B cell (primary cell): Measurements from ENCODE around the gene KSR2. TPM values are rescaled to one million over a fixed set of nuclear protein-coding genes. Genes with fewer than 3 reads are reported as not detected.
A peak's percentile ranks its signal among the peaks of the same experiment; 100 is the strongest.

ENCODE experiments used
- ATAC-seq: fragments of 200-7000 bp; cut with Tn5 transposase; one replicate; pipeline ENCODE4 v1.10.0; 2021; ENCODE audit warnings: low read depth, mild to moderate bottlenecking, moderate number of reproducible peaks, moderate library complexity
- CTCF ChIA-PET: fragments of 350-600 bp; sonication (Branson Sonifier 250); formaldehyde crosslinking; loops from one replicate; lab custom pipeline; 2021; ENCODE audit warnings: antibody characterized with exemption, inconsistent platforms; lab: Charles Lee
- POLR2A ChIA-PET: fragments of 350-600 bp; sonication (Branson Sonifier 250); formaldehyde crosslinking; loops from one replicate; lab custom pipeline; 2021; ENCODE audit warnings: antibody characterized with exemption; lab: Charles Lee
- DNase-seq: peaks from one replicate; pipeline ENCODE4 v3.0.0; 2013
- H2AFZ ChIP-seq: 2 replicates; pipeline ENCODE4 v1.6.1; 2012; ENCODE audit warnings: mild to moderate bottlenecking, low read depth, low read length; ENCODE audit not compliant: insufficient read depth, poor library complexity, severe bottlenecking
- H3K27ac ChIP-seq, 2 donors: 1 replicate in 1 of 2; 2 replicates in 1 of 2; pipeline ENCODE4 v1.5.1; 2012 to 2013; ENCODE audit warnings: low read length in 2 of 2, mild to moderate bottlenecking in 2 of 2, moderate library complexity in 1 of 2
- H3K27me3 ChIP-seq, 4 experiments: fragments of 200-600 bp in 1 of 4; sonication (generic) in 1 of 4; replicated peaks in 1 of 4; 1 replicate in 2 of 4; 2 replicates in 2 of 4; pipeline versions ENCODE4 v1.6.1 to v1.7.0; 2013 to 2016; ENCODE audit warnings: low read length in 3 of 4, mild to moderate bottlenecking in 2 of 4, mixed read lengths in 1 of 4, moderate library complexity in 1 of 4; ENCODE audit not compliant: insufficient read depth in 4 of 4, control insufficient read depth in 3 of 4; ENCODE audit errors: control extremely low read depth in 1 of 4
- H3K36me3 ChIP-seq, 2 experiments: replicated peaks in 1 of 2; 1 replicate in 1 of 2; 2 replicates in 1 of 2; pipeline versions ENCODE4 v1.6.1 to v1.7.1; 2013; ENCODE audit warnings: low read length in 1 of 2; ENCODE audit not compliant: insufficient read depth in 2 of 2, control insufficient read depth in 1 of 2; ENCODE audit errors: control extremely low read depth in 1 of 2, extremely low read depth in 1 of 2
- H3K4me1 ChIP-seq, 2 donors: fragments of 200-600 bp in 1 of 2; sonication (generic) in 1 of 2; 1 replicate in 1 of 2; 2 replicates in 1 of 2; pipeline versions ENCODE4 v1.5.1 to v1.6.1; 2013 to 2017; ENCODE audit warnings: low read length in 2 of 2; ENCODE audit not compliant: control insufficient read depth in 2 of 2, insufficient read depth in 2 of 2
- H3K4me2 ChIP-seq: replicated peaks from 2 replicates; pipeline ENCODE3; 2012; ENCODE audit warnings: mild to moderate bottlenecking, low read depth, low read length; ENCODE audit not compliant: poor library complexity, severe bottlenecking
- H3K4me3 ChIP-seq, 5 experiments: fragments of 200-600 bp in 1 of 5; sonication (generic) in 1 of 5; 1 replicate in 3 of 5; 2 replicates in 2 of 5; pipeline versions ENCODE4 v1.5.1 to v1.7.0; 2011 to 2016; ENCODE audit warnings: low read length in 4 of 5, mild to moderate bottlenecking in 4 of 5, low read depth in 2 of 5, control low read depth in 1 of 5, moderate library complexity in 1 of 5; ENCODE audit not compliant: insufficient read depth in 1 of 5; ENCODE audit errors: control extremely low read depth in 1 of 5, extremely low read depth in 1 of 5
- H3K79me2 ChIP-seq: fragments of 200-600 bp; sonication (generic); one replicate; pipeline ENCODE4 v1.6.0; 2016; ENCODE audit warnings: low read length; ENCODE audit not compliant: control insufficient read depth, insufficient read depth
- H3K9ac ChIP-seq: fragments of 200-600 bp; sonication (generic); 2 replicates; pipeline ENCODE4 v1.6.1; 2017; ENCODE audit warnings: mild to moderate bottlenecking, low read length, moderate library complexity
- H3K9me3 ChIP-seq, 3 donors: one replicate each; pipeline versions ENCODE4 v1.6.1 to v1.7.1; 2013; ENCODE audit warnings: low read length in 2 of 3; ENCODE audit not compliant: control insufficient read depth in 2 of 3, insufficient read depth in 1 of 3; ENCODE audit errors: control extremely low read depth in 1 of 3
- H4K20me1 ChIP-seq: 2 replicates; pipeline ENCODE4 v1.6.0; 2012; ENCODE audit warnings: mild to moderate bottlenecking, low read length; ENCODE audit not compliant: insufficient read depth, control insufficient read depth, poor library complexity, severe bottlenecking
- H3K27ac Mint-ChIP-seq: one replicate; pipeline ENCODE4 v1.8.0; 2021; ENCODE audit warnings: mixed read lengths
- H3K27me3 Mint-ChIP-seq: one replicate; pipeline ENCODE4 v1.8.0; 2021; ENCODE audit warnings: mixed read lengths
- H3K4me1 Mint-ChIP-seq: one replicate; pipeline ENCODE4 v1.8.0; 2021; ENCODE audit warnings: mixed read lengths
- H3K4me3 Mint-ChIP-seq: one replicate; pipeline ENCODE4 v1.8.0; 2021; ENCODE audit warnings: mixed read lengths
- H3K9me3 Mint-ChIP-seq: one replicate; pipeline ENCODE4 v1.8.0; 2022; ENCODE audit warnings: mixed read lengths; ENCODE audit not compliant: insufficient read depth
- CTCF ChIP-seq: fragments of 200-600 bp; IDR thresholded peaks from one replicate; pipeline ENCODE4 v1.8.0; 2022; ENCODE audit warnings: antibody characterized with exemption, mild to moderate bottlenecking
- EZH2 ChIP-seq: IDR thresholded peaks from 2 replicates; pipeline ENCODE4 v1.6.1; 2012; ENCODE audit warnings: borderline replicate concordance, low read depth, mild to moderate bottlenecking, moderate library complexity, low read length; ENCODE audit not compliant: insufficient read depth, poor library complexity, severe bottlenecking
- WGBS: methylation state at CpG from one replicate; pipeline ENCODE4 v1.1.5; 2013; ENCODE audit warnings: missing lambda C conversion rate; ENCODE audit not compliant: insufficient coverage; 5-methylcytosine and 5-hydroxymethylcytosine counted together
- intact Hi-C: fragments of 100-400 bp; cut with micrococcal nuclease; formaldehyde crosslinking; loops from one replicate; pipeline ENCODE4 v1.10.0; 2022
- polyA plus RNA-seq: library from polyadenylated mRNA; depleted of rRNA; stranded (reverse); fragments of >200 nt; gene quantifications from 2 replicates; pipeline ENCODE4 v1.2.3, GENCODE V29; 2012
- total RNA-seq, 2 donors: library from RNA; stranded (reverse); fragments of 120-200 nt in 1 of 2; gene quantifications; 1 replicate in 1 of 2; 2 replicates in 1 of 2; pipeline versions ENCODE4 v1.2.3 to v1.2.4, GENCODE V29; 2013 to 2022

The KSR2 gene
- total and polyA plus RNA-seq, 2 donors (not counting 1 experiment from before 2014, with no cell fraction given) = not detected

GRCh38 chr12:117878605-117879004, 90.2 kb downstream of the KSR2 start:
- CTCF ChIA-PET = no interaction called here
- Mint-ChIP-seq H3K4me1 (peaks cover 5% of the 10 kb centered on the region), H3K4me3 (no peak overlapping the region), H3K27ac (no peak overlapping the region), H3K27me3 (peaks cover 25% of the 10 kb centered on the region), H3K9me3 (peaks cover 5% of the 10 kb centered on the region)
- peaks cover 0 to 7% (median 0%) of the 10 kb centered on the region in 3 donors for H3K9me3 ChIP-seq
- no peaks in the 10 kb centered on the region for H3K36me3 ChIP-seq
- DNase-seq (no peak), ATAC-seq (no peak)
- no peaks in the 10 kb centered on the region for H4K20me1 ChIP-seq
- H2AFZ ChIP-seq = no peak overlapping the region
- POLR2A ChIA-PET = no interaction called here
- intact Hi-C loops = loop anchor here (10.0 kb wide), 1 partner anchor 156 kb away; no protein-coding TSS in a partner anchor
- no peak overlapping the region for H3K4me2 ChIP-seq
- H3K9ac ChIP-seq = no peak overlapping the region
- peaks cover 0 to 6% of the 10 kb centered on the region in 2 donors for H3K4me1 ChIP-seq
- no peak overlapping the region for H3K27ac ChIP-seq
- 73% methylated on average over 7 of the region's 8 CpGs for WGBS
- TF ChIP-seq CTCF (no peak), EZH2 (no peak)
- H3K27me3 ChIP-seq = peaks cover 0 to 16% (median 7%) of the 10 kb centered on the region in 4 experiments
- H3K79me2 ChIP-seq = no peaks in the 10 kb centered on the region
- H3K4me3 ChIP-seq = no peak overlapping the region

GRCh38 chr12:117876436-117876816, 92.4 kb downstream of the KSR2 start:
- no peak overlapping the region for H3K4me3 ChIP-seq
- no peaks in the 10 kb centered on the region for H3K36me3 ChIP-seq
- Mint-ChIP-seq H3K4me3 (no peak overlapping the region), H3K27ac (no peak overlapping the region), H3K4me1 (peaks cover 5% of the 10 kb centered on the region), H3K9me3 (no peaks in the 10 kb centered on the region), H3K27me3 (peaks cover 25% of the 10 kb centered on the region)
- H3K9ac ChIP-seq = no peak overlapping the region
- DNase-seq = no peak
- H4K20me1 ChIP-seq = no peaks in the 10 kb centered on the region
- peak overlapping the region; percentile 29 for H2AFZ ChIP-seq
- POLR2A ChIA-PET = no interaction called here
- intact Hi-C loops = loop anchor here (10.0 kb wide), 1 partner anchor 158 kb away; no protein-coding TSS in a partner anchor
- H3K9me3 ChIP-seq = peaks cover 0 to 7% (median 0%) of the 10 kb centered on the region in 3 donors
- TF ChIP-seq CTCF (no peak), EZH2 (no peak)
- no peak overlapping the region for H3K27ac ChIP-seq
- CTCF ChIA-PET = no interaction called here
- ATAC-seq = no peak
- H3K4me1 ChIP-seq = peaks cover 0 to 6% of the 10 kb centered on the region in 2 donors
- no peaks in the 10 kb centered on the region for H3K79me2 ChIP-seq
- H3K27me3 ChIP-seq = peaks cover 0 to 16% (median 7%) of the 10 kb centered on the region in 4 experiments
- WGBS = no CpG with 5 or more reads among the region's 3 CpGs
- H3K4me2 ChIP-seq = no peak overlapping the region
